Prostate gland (tissue), 2 donors: Measurements from ENCODE around the gene NOC2L.

Source experiments
- POLR2A ChIP-seq: fragments of 450-650 bp; IDR thresholded peaks from one replicate; pipeline ENCODE4 v1.6.1; 2016; ENCODE audit warnings: antibody characterized with exemption, mild to moderate bottlenecking
- POLR2AphosphoS5 ChIP-seq: sonication (generic); formaldehyde crosslinking; IDR thresholded peaks from one replicate; pipeline ENCODE4 v1.6.1; 2017; ENCODE audit warnings: antibody characterized with exemption
- TF ChIP-seq, protein P1 (sequence below), 4 experiments: fragments of 200-600 bp in 2 of 4; fragments of 450-650 bp in 2 of 4; sonication (generic) in 2 of 4; IDR thresholded peaks; 1 replicate in 3 of 4; 2 replicates in 1 of 4; pipeline ENCODE4 v1.5.1; 2016 to 2019; ENCODE audit warnings: antibody characterized with exemption in 4 of 4, mild to moderate bottlenecking in 2 of 4, moderate library complexity in 2 of 4

DNA sequence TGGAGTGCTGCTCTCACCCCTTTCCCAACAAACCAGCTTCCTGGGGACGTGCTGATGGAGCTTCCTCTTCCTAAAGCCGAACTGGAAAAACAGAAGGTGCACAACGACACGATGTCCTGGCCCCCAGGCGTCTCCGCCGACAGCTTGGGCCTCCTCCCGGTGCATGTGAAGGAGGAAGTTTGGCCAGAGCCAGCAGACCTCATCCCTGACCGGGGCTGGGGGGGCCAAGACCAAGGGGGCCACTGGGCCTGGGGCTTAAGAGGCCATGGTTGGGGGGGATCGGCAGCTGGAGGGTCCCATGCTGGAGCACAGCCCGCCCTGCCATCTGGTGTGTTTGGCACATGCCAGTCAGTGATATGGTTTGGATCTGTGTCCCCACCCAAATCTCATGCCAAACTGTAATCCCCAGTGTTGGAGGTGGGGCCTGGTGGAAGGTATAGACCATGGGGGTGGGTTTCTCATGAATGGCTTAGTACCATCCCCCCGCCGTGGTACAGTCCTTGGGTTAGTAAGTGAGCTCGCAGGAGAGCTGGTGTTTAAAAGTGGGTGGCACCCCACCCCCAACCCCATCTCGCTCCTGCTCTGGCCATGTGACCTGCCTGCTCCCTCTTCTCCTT, 34.4 kb upstream of the NOC2L start:
- TF ChIP-seq, protein P1, sequence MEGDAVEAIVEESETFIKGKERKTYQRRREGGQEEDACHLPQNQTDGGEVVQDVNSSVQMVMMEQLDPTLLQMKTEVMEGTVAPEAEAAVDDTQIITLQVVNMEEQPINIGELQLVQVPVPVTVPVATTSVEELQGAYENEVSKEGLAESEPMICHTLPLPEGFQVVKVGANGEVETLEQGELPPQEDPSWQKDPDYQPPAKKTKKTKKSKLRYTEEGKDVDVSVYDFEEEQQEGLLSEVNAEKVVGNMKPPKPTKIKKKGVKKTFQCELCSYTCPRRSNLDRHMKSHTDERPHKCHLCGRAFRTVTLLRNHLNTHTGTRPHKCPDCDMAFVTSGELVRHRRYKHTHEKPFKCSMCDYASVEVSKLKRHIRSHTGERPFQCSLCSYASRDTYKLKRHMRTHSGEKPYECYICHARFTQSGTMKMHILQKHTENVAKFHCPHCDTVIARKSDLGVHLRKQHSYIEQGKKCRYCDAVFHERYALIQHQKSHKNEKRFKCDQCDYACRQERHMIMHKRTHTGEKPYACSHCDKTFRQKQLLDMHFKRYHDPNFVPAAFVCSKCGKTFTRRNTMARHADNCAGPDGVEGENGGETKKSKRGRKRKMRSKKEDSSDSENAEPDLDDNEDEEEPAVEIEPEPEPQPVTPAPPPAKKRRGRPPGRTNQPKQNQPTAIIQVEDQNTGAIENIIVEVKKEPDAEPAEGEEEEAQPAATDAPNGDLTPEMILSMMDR (IDR thresholded peaks at IDR 0.05) = no peak
- no peak for TF ChIP-seq POLR2AphosphoS5
- TF ChIP-seq POLR2A = no peak
